Spleen (tissue), 7 donors: ENCODE measurements around the gene SCUBE1.

Experiments
- POLR2A ChIP-seq, 3 donors: fragments of 450-650 bp; IDR thresholded peaks; one replicate each; pipeline ENCODE4 v1.5.1; 2017; ENCODE audit warnings: antibody characterized with exemption in 3 of 3, mild to moderate bottlenecking in 1 of 3
- POLR2AphosphoS5 ChIP-seq, 3 donors: sonication (generic); formaldehyde crosslinking; IDR thresholded peaks; one replicate each; pipeline ENCODE4 v1.5.1; 2017; ENCODE audit warnings: antibody characterized with exemption in 3 of 3
- TF ChIP-seq, protein P1 (sequence below), 11 experiments: fragments of 200-600 bp in 7 of 11; fragments of 450-650 bp in 4 of 11; sonication (generic) in 4 of 11; IDR thresholded peaks in 8 of 11; conservative IDR thresholded peaks in 3 of 11; 1 replicate in 7 of 11; 2 replicates in 4 of 11; pipeline versions ENCODE4 v1.4.0 to v1.8.0; 2016 to 2021; ENCODE audit warnings: antibody characterized with exemption in 11 of 11, inconsistent platforms in 4 of 11, mild to moderate bottlenecking in 1 of 11
- donor health status: DM: no; HTN: no; CAD: no; lungs with moderate emphysema.
- donor health status: DM: no; HTN: no; CAD: no.
- donor health status: DM: no; HTN: no; CAD: no.

DNA sequence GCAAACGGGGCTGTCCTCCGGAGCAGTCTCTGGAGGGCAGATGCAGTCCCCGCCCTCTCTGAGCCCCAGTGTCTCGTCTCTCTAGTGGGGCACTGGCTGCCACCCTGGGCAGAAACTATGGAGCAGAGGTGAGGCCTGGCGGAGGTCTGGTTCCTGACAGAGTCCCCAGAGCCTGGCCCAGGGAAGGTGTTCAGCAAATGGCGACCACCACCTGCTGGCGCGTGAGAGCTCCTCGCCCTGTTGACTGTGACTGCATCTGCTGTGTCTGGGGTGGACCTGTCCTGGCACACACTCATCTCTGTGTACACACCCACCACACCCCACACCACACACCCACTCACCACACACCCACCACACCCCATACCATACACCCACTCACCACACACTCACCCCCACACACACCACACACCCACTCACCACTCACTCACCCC is 137.9 kb downstream of the SCUBE1 start:
- TF ChIP-seq, protein P1, sequence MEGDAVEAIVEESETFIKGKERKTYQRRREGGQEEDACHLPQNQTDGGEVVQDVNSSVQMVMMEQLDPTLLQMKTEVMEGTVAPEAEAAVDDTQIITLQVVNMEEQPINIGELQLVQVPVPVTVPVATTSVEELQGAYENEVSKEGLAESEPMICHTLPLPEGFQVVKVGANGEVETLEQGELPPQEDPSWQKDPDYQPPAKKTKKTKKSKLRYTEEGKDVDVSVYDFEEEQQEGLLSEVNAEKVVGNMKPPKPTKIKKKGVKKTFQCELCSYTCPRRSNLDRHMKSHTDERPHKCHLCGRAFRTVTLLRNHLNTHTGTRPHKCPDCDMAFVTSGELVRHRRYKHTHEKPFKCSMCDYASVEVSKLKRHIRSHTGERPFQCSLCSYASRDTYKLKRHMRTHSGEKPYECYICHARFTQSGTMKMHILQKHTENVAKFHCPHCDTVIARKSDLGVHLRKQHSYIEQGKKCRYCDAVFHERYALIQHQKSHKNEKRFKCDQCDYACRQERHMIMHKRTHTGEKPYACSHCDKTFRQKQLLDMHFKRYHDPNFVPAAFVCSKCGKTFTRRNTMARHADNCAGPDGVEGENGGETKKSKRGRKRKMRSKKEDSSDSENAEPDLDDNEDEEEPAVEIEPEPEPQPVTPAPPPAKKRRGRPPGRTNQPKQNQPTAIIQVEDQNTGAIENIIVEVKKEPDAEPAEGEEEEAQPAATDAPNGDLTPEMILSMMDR (IDR thresholded peaks at IDR 0.05 in 8 of 11, conservative IDR thresholded peaks at IDR 0.05 in 3 of 11) = no peak
- TF ChIP-seq POLR2AphosphoS5 (IDR thresholded peaks at IDR 0.05) (no peak), POLR2A (IDR thresholded peaks at IDR 0.05) (no peak)
